Activated CD4-positive, alpha-beta T cell treated with anti-CD3 and anti-CD28 coated beads for 48 hours (primary cell): ENCODE results near the gene OR6Y1.
A peak's percentile ranks its signal among the peaks of the same experiment; 100 is the strongest.

Source experiments
- DNase-seq: peaks from one replicate; pipeline ENCODE4 v3.0.0-alpha.2; 2020

Gene OR6Y1

DNA sequence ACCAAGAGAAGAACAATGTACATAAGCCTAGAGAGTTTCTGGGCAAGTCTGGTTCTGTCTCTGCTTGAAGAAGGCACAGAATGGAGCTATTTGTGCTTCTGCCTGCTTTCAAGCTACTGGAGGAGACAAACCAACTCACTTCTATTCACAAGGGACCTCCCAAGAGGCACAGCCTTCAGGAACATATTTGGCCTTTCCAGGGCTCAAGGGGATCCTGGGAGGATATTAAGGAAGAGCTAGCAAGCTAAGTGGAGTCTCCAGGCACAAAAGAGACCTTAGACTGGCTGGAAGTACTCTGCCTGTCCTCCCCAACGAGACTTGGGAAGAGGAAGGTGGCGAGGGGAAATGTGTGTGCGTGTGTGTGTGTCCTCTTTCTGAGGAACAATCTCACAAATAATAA lies at the start of gene OR6Y1:
Gene OR6Y1 (minus strand): TSS at position 54 of the 400 bp plus-strand sequence. CDS start 6,300 bp downstream, outside the sequence.
- DNase-seq, result no peak

DNA sequence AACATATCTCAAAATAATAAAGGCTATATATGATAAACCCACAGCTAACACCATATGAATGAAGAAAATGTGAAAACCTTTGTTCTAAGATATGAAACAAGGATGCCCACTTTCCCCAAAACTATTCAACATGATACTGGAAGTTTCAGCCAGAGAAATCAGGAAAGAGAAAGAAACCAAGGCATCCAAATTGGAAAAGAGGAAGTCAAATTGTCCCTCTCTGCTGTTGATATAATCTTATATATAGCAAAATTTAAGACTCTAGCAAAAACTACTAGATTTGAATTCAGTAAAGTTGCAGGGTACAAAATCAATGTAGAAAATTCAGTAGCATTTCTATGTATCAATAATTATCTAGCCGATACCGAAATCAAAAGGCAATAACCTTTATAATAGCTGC lies 46.5 kb upstream of the OR6Y1 start:
- no peak for DNase-seq

- no peak for DNase-seq
These were observed 32.7 kb upstream of the OR6Y1 start for GRCh38 chr1:158586942-158587341.

DNA sequence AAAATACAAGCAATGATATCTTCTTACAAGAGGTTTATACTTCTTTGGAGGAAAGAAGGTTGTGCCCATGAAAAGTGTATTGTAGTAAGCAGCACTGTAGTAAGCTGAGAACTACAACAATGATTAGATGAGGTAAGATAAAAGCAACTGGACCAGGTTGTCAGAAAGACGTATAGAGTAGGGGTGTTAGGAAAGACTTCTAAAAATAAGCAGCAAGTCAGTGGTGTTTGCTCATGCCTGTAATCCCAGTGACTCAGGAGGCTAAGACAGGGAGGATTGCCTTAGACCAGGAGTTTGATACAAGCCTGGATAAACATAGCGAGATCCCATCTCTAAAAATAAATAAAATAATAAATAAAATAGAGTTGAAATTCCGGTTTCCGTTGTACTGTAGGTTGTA lies 29.8 kb upstream of the OR6Y1 start:
- DNase-seq, result no peak

DNA sequence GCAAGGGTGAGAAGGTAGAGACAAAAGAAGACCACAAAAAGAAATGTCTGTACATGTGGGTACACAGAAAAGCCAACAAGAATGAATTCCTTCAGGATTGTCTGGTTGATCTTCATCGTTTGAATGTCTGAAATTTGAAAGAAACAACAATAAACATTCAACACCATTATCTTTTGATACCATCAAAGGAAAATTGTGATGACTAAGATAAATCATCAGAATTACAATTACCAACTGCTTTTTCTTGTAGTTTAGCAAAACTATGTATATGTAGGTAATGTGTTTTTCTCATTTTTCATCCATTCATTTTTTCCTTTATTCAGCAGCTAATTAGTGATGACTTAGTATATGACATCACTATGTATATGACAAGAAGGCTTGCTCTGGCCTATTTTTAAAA lies 25.5 kb upstream of the OR6Y1 start, which contains the start of gene OR10X1:
Gene OR10X1 (minus strand): TSS at position 167 of the 400 bp plus-strand sequence. CDS start 0 bp downstream, at position 167.
- DNase-seq, result no peak

GRCh38 chr1:158577561-158577960 lies 23.4 kb upstream of the OR6Y1 start:
- no peak for DNase-seq

DNA sequence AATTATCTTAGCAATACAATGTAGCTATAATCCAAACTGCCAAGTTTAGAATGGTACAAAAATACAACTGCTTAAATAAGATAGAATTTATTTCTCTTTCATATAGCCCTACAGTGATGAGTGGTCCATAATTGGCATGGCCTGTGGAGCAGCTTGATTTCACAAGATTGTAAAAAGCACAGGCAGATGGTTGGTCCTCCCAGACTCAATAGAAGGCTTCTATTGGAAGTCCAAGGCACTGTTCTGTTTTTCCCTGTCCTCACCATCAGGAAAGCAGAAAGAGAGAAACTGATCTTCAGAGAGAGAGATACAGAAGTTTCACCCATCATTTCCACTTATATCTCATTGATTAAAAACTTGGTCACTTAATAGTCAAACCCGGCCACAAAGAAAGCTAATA lies 18.0 kb upstream of the OR6Y1 start:
- DNase-seq, result no peak

- DNase-seq, result no peak
These were observed 16.3 kb upstream of the OR6Y1 start, which contains the start of gene OR6P1 for GRCh38 chr1:158570480-158570879. Gene OR6P1 (minus strand): TSS chr1:158570580. CDS start chr1:158563604, 6,976 bp downstream.

- no peak for DNase-seq
These were observed 10.4 kb upstream of the OR6Y1 start for GRCh38 chr1:158564608-158565007.

DNA sequence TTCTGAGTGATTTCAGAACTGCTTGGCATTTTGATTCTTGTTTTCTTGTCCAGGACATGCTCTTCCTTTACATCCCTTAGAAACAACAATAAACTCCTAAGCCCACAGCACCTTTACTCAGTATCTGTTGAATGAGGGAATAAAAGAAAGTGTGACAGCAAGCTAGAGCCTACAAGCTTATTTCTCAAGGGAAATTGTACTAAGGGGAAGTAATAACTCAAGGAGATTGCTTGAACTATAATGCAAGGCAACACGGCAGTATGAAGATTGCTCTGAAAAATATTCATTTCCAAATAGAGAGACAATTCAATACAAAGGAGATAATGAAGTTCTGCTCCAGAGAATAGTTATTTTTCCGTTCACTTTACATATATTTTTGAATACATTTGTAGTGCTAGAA lies 9.6 kb upstream of the OR6Y1 start:
- no peak for DNase-seq

DNA sequence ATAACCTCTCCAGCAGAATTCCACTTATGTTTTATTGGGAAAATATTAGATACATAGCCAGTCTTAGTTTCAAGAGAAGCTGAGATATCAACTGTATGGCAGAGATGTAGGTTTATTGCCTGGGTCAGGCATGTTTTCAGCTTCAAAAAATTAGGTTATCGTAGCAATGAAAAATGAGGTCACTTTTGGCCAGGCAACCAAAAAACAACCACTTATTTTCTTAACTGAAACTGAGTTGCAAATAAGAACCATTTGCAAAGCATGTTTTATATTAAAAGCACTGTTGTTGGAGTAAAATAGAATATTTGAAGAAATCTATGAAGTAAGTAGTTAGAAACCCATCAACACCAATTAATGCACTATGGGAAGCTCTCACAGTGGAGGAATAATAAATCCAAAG lies 5.5 kb upstream of the OR6Y1 start:
- DNase-seq, result no peak

- no peak for DNase-seq
These were observed 1.9 kb downstream of the OR6Y1 start for GRCh38 chr1:158552296-158552695.

GRCh38 chr1:158547533-158547932 lies 6.7 kb downstream of the OR6Y1 start:
- no peak for DNase-seq

DNA sequence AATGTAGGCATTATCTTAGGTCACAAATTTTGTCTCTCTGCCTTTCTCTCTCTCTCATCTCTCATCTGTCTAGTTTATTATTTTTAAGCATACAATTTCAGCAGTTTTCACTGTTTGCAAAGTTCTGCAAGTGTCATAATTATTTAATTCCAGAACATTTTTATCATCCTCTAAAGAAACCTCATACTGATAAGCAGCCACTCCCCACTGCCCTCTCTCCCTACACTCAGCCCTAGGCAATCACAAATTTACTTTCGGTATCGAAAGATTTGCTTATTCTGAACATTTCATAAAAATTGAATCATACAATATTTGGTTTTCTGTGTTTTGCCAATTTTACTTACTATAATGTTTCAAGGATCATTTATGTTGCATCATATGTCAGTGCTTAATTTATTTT lies 16.6 kb downstream of the OR6Y1 start:
- no peak for DNase-seq

DNA sequence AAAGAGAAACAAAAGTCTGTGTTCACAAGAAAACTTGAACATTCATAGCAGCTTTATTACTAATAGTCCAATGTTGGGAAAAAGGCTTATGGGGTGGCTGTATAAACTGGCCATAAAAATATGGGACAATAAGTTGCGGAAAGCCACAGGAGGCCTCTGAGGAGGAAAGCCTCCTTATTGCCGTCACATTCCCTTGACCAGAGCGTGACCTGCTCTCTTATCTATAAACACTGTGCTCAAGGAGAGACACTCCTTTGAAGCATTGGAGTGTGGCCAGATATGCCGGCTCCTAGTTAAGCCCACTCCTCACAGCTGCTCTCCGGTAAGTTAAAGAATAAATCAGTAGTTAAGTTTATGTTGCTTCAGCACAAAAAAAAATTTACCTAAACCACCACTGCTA lies 19.7 kb downstream of the OR6Y1 start:
- no peak for DNase-seq

DNA sequence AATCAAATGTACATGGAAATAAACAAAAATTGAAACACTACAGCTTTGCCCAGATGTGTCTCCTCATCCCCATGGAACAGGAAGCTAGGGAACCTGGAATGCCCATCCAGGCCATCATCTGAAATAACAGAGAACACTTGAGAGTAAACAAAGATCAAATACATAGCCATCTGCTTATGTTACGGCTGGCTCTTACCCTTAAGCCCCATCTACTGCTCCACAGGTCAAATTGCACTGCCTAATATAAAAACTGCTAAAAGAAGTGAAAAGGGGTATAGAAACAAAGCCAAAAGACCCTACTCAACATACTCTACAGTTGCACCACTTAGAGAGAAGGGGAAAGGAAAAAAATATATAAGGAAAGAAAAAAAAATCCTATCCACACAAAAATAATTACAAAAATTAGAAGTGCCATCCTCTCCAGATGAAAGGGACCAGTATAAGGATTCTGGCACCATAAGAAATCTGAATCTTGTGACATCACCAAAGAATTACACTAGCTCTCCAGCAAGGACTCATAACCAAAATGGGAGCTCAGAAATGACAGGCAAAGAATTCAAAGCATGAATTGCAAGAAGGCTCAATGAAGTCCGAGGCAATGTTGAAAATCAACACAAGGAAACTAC lies 26.9 kb downstream of the OR6Y1 start:
- DNase-seq, result no peak

- no peak for DNase-seq
These were observed 32.5 kb downstream of the OR6Y1 start for GRCh38 chr1:158521666-158522058.

- no peak for DNase-seq
These were observed 33.1 kb downstream of the OR6Y1 start for GRCh38 chr1:158520955-158521665.

GRCh38 chr1:158520021-158520420 lies 34.2 kb downstream of the OR6Y1 start:
- no peak for DNase-seq

- no peak for DNase-seq
These were observed 37.2 kb downstream of the OR6Y1 start for GRCh38 chr1:158516966-158517365.

- DNase-seq, result no peak
These were observed 44.6 kb downstream of the OR6Y1 start for GRCh38 chr1:158509471-158510156.

GRCh38 chr1:158507511-158507910 lies 46.7 kb downstream of the OR6Y1 start:
- no peak for DNase-seq

DNA sequence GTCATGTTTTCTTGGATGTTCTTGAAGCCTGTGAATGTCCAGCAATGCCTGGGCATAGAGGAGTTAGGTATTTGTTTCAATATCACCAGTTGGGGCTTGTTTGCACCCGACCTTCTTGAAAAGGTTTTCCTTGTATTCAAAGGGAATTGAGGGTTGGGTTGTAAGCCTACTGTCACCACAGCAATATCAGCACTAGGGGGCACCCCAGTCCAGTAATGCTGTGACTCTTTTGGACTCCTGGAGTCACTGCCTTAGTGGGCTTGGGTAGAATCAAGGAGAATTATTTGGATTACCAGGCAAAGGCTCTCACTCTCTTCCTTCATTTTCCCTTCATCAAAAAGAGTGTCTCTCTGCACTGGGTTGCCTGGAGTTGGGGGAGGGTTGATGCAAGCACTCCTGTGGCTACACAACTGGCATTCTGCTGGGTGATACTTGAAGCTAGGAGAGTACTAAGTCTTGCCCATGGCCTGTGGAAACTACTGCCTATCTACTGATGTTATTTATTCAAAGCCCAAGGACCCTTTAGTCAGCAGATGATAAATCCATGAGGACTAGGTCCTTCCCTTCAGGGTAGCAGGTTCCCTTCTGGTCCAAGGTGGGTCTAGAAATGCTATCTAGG lies 47.7 kb downstream of the OR6Y1 start:
- peak; percentile 58 for DNase-seq

GRCh38 chr1:158496374-158496773 lies 57.8 kb downstream of the OR6Y1 start:
- no peak for DNase-seq
